ENCODE results near the gene NCCRP1. TPM values are rescaled to one million over a fixed set of nuclear protein-coding genes. Genes with fewer than 3 reads are reported as not detected.

Gene NCCRP1
- total and polyA plus RNA-seq, 4 donors, result 0.38 TPM; not detected in 3

GRCh38 chr19:39177110-39177699, 19.6 kb upstream of the NCCRP1 start:
- H3K4me3 ChIP-seq (ENCODE audit: low read length in 2 of 2), result no peak overlapping the region
- no peak overlapping the region for H3K27ac ChIP-seq (ENCODE audit: low read depth in 1 of 2, low read length in 2 of 2)
- H3K36me3 ChIP-seq (ENCODE audit: control insufficient read depth in 1 of 2, insufficient read depth in 2 of 2, low read length in 1 of 2), result no peaks in the 10 kb centered on the region
- DNase-seq (no peak), ATAC-seq (ENCODE audit: low FRiP score) (no peak)
- no peaks in the 10 kb centered on the region for H3K9me3 ChIP-seq (ENCODE audit: control insufficient read depth, low read length)
- H3K27me3 ChIP-seq (ENCODE audit: control insufficient read depth in 1 of 2, insufficient read depth in 2 of 2, low read length in 1 of 2), result no peaks in the 10 kb centered on the region
- intact Hi-C loops (cut with DNase I), result no loop called here
- WGBS, 2 donors, result 79 to 82% methylated on average over 10 of the region's 10 CpGs
- H3K4me1 ChIP-seq (ENCODE audit: control insufficient read depth in 1 of 2, insufficient read depth in 2 of 2, low read length in 2 of 2), result no peaks in the 10 kb centered on the region

DNA sequence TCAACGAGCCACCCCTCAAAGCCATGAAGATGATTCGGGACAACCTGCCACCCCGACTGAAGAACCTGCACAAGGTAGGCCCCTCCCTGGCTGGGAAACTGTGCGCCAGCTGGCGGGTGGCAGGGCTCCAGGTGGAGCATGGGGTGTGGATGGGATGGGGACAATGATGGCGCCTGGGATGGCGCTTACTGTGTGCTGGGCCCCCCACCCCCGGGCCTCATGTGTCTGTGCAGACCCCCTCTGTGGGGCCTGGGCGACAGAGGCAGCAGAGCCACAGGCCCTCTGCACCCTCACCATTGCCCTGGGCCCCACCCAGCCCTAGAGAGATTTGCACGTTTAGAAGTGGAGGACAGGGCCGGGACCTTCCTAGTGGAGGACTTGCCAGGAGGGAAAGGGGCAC, 19.0 kb upstream of the NCCRP1 start:
- Histone ChIP-seq H3K4me3 (ENCODE audit: low read length in 2 of 2) (no peak overlapping the region), H3K4me1 (ENCODE audit: control insufficient read depth in 1 of 2, insufficient read depth in 2 of 2, low read length in 2 of 2) (no peaks in the 10 kb centered on the region), H3K27me3 (ENCODE audit: control insufficient read depth in 1 of 2, insufficient read depth in 2 of 2, low read length in 1 of 2) (no peaks in the 10 kb centered on the region), H3K36me3 (ENCODE audit: control insufficient read depth in 1 of 2, insufficient read depth in 2 of 2, low read length in 1 of 2) (no peaks in the 10 kb centered on the region), H3K9me3 (ENCODE audit: control insufficient read depth, low read length) (no peaks in the 10 kb centered on the region), H3K27ac (ENCODE audit: low read depth in 1 of 2, low read length in 2 of 2) (no peak overlapping the region)
- ATAC-seq (ENCODE audit: low FRiP score) (no peak), DNase-seq (no peak)
- 90 to 92% methylated on average over 11 of the region's 11 CpGs for WGBS, 2 donors
- intact Hi-C loops (cut with DNase I), result no loop called here

- DNase-seq (no peak), ATAC-seq (ENCODE audit: low FRiP score) (no peak)
- no peaks in the 10 kb centered on the region for H3K4me1 ChIP-seq (ENCODE audit: control insufficient read depth in 1 of 2, insufficient read depth in 2 of 2, low read length in 2 of 2)
- no peaks in the 10 kb centered on the region for H3K27me3 ChIP-seq (ENCODE audit: control insufficient read depth in 1 of 2, insufficient read depth in 2 of 2, low read length in 1 of 2)
- WGBS, 2 donors, result 89 to 91% methylated on average over 30 of the region's 30 CpGs
- no peaks in the 10 kb centered on the region for H3K9me3 ChIP-seq (ENCODE audit: control insufficient read depth, low read length)
- no peak overlapping the region for H3K4me3 ChIP-seq (ENCODE audit: low read length in 2 of 2)
- intact Hi-C loops (cut with DNase I), result no loop called here
- no peaks in the 10 kb centered on the region for H3K36me3 ChIP-seq (ENCODE audit: control insufficient read depth in 1 of 2, insufficient read depth in 2 of 2, low read length in 1 of 2)
- H3K27ac ChIP-seq (ENCODE audit: low read depth in 1 of 2, low read length in 2 of 2), result no peak overlapping the region
These were observed 18.3 kb upstream of the NCCRP1 start for GRCh38 chr19:39178296-39179006.

- Histone ChIP-seq H3K27me3 (ENCODE audit: control insufficient read depth in 1 of 2, insufficient read depth in 2 of 2, low read length in 1 of 2) (no peaks in the 10 kb centered on the region), H3K36me3 (ENCODE audit: control insufficient read depth in 1 of 2, insufficient read depth in 2 of 2, low read length in 1 of 2) (no peaks in the 10 kb centered on the region), H3K4me3 (ENCODE audit: low read length in 2 of 2) (no peak overlapping the region), H3K4me1 (ENCODE audit: control insufficient read depth in 1 of 2, insufficient read depth in 2 of 2, low read length in 2 of 2) (no peaks in the 10 kb centered on the region), H3K27ac (ENCODE audit: low read depth in 1 of 2, low read length in 2 of 2) (no peak overlapping the region), H3K9me3 (ENCODE audit: control insufficient read depth, low read length) (no peaks in the 10 kb centered on the region)
- ATAC-seq (ENCODE audit: low FRiP score) (no peak), DNase-seq (no peak)
- WGBS, 2 donors, result 85 to 86% methylated on average over 10 of the region's 10 CpGs
- intact Hi-C loops (cut with DNase I), result no loop called here
These were observed 17.0 kb upstream of the NCCRP1 start for GRCh38 chr19:39179754-39180153.

DNA sequence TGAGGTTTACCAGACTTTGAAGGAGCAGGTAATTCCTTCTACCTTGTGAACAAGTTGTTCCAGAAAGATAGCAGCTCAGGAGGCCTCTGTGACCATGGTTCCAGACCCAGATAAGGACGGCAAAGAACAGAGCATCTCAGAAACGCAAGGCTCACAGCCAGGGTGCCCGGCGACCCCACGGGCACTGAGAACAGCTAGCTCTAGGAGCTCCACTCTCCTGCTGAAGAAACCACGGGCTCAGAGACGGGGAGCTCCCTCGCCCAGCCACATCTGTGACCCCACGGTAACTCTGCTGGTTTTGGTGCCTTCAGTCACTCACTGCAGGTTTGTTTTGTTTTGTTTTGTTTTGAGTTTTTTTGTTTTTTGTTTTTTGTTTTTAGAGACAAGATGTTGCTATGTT, 16.0 kb upstream of the NCCRP1 start:
- no peaks in the 10 kb centered on the region for H3K4me1 ChIP-seq (ENCODE audit: control insufficient read depth in 1 of 2, insufficient read depth in 2 of 2, low read length in 2 of 2)
- no peak overlapping the region for H3K4me3 ChIP-seq (ENCODE audit: low read length in 2 of 2)
- H3K27me3 ChIP-seq (ENCODE audit: control insufficient read depth in 1 of 2, insufficient read depth in 2 of 2, low read length in 1 of 2), result no peaks in the 10 kb centered on the region
- DNase-seq (no peak), ATAC-seq (ENCODE audit: low FRiP score) (no peak)
- intact Hi-C loops (cut with DNase I), result no loop called here
- no peaks in the 10 kb centered on the region for H3K36me3 ChIP-seq (ENCODE audit: control insufficient read depth in 1 of 2, insufficient read depth in 2 of 2, low read length in 1 of 2)
- 86 to 87% methylated on average over 9 of the region's 9 CpGs for WGBS, 2 donors
- H3K27ac ChIP-seq (ENCODE audit: low read depth in 1 of 2, low read length in 2 of 2), result no peak overlapping the region
- no peaks in the 10 kb centered on the region for H3K9me3 ChIP-seq (ENCODE audit: control insufficient read depth, low read length)

DNA sequence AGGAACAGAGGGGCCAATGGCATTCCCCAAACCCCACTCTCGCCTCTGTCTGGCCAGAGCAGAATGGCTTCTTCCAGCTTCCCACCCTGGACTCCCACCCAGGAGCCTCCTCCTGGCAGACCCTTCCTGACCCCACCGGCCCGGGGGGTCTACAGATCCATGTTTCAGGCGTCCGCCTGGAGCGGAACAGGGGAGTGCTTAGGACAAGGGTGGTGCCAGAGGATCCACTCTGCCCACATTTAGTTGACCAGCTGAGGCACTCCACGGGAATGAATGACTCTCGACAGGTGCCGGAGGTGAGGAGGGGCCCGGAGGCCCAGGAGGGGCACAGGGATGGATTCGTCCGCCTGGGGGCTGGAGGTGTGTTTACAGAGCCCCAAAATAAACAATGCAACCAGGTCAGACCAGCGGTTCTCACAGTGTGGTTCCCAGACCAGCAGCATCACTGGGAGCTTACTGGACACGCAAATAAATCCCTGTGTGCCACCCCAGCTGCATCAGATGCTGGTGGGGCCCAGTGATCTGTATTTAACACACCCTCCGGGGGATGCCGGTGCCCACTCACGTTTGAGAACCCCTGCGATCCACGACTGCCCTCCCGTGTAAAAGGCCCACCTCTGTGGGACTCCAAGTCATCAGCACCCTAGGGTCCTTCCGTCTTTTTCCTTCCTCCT, 15.1 kb upstream of the NCCRP1 start:
- no peaks in the 10 kb centered on the region for H3K36me3 ChIP-seq (ENCODE audit: control insufficient read depth in 1 of 2, insufficient read depth in 2 of 2, low read length in 1 of 2)
- no peaks in the 10 kb centered on the region for H3K27me3 ChIP-seq (ENCODE audit: control insufficient read depth in 1 of 2, insufficient read depth in 2 of 2, low read length in 1 of 2)
- intact Hi-C loops (cut with DNase I), result no loop called here
- no peak overlapping the region for H3K27ac ChIP-seq (ENCODE audit: low read depth in 1 of 2, low read length in 2 of 2)
- H3K4me1 ChIP-seq (ENCODE audit: control insufficient read depth in 1 of 2, insufficient read depth in 2 of 2, low read length in 2 of 2), result no peaks in the 10 kb centered on the region
- H3K9me3 ChIP-seq (ENCODE audit: control insufficient read depth, low read length), result no peaks in the 10 kb centered on the region
- ATAC-seq (ENCODE audit: low FRiP score) (no peak), DNase-seq (no peak)
- H3K4me3 ChIP-seq (ENCODE audit: low read length in 2 of 2), result no peak overlapping the region
- 81 to 83% methylated on average over 21 of the region's 21 CpGs for WGBS, 2 donors

DNA sequence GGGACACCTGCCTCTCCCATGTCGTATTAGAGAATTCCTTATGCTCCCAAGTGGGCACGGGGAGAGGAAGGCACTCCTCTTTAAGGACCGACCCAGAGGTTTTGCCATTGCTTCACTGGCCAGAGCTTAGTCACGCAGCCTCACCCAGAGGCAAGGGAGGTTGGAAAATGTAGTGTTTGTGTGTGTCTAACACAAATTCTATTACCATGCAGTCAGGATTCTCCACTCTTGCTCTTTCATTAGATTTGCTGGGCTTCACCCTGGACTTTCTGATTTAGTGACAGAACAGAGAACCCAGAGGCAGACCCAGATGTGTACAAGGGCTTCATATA, 14.6 kb upstream of the NCCRP1 start:
- no peak overlapping the region for H3K27ac ChIP-seq (ENCODE audit: low read depth in 1 of 2, low read length in 2 of 2)
- no peaks in the 10 kb centered on the region for H3K9me3 ChIP-seq (ENCODE audit: control insufficient read depth, low read length)
- no peaks in the 10 kb centered on the region for H3K36me3 ChIP-seq (ENCODE audit: control insufficient read depth in 1 of 2, insufficient read depth in 2 of 2, low read length in 1 of 2)
- no peaks in the 10 kb centered on the region for H3K4me1 ChIP-seq (ENCODE audit: control insufficient read depth in 1 of 2, insufficient read depth in 2 of 2, low read length in 2 of 2)
- no peaks in the 10 kb centered on the region for H3K27me3 ChIP-seq (ENCODE audit: control insufficient read depth in 1 of 2, insufficient read depth in 2 of 2, low read length in 1 of 2)
- DNase-seq (no peak), ATAC-seq (ENCODE audit: low FRiP score) (no peak)
- intact Hi-C loops (cut with DNase I), result no loop called here
- WGBS, 2 donors, result 63 to 79% methylated on average over 4 of the region's 4 CpGs
- H3K4me3 ChIP-seq (ENCODE audit: low read length in 2 of 2), result no peak overlapping the region

DNA sequence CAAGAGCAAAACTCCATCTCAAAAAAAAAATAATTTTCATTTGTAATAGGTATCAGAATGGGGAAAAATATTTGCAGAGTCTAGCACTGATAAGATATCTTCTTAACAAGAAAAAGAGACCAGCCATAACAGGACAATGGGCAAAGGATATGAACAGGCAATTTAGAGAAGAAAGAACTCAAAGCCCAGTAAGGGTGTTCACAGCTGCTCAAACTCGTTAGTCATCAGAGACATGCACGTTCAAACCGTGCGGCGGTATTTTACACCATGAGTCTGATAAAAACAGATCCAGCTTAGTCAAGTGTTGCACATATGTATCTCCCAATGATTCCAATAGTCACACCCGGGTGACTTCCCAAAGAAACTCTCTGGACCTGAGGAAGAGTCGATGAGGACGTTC, 13.7 kb upstream of the NCCRP1 start:
- WGBS, 2 donors, result 87 to 89% methylated on average over 8 of the region's 8 CpGs
- Histone ChIP-seq H3K4me3 (ENCODE audit: low read length in 2 of 2) (no peak overlapping the region), H3K27ac (ENCODE audit: low read depth in 1 of 2, low read length in 2 of 2) (no peak overlapping the region), H3K27me3 (ENCODE audit: control insufficient read depth in 1 of 2, insufficient read depth in 2 of 2, low read length in 1 of 2) (no peaks in the 10 kb centered on the region), H3K4me1 (ENCODE audit: control insufficient read depth in 1 of 2, insufficient read depth in 2 of 2, low read length in 2 of 2) (no peaks in the 10 kb centered on the region), H3K36me3 (ENCODE audit: control insufficient read depth in 1 of 2, insufficient read depth in 2 of 2, low read length in 1 of 2) (no peaks in the 10 kb centered on the region), H3K9me3 (ENCODE audit: control insufficient read depth, low read length) (no peaks in the 10 kb centered on the region)
- no peak for DNase-seq
- intact Hi-C loops (cut with DNase I), result no loop called here
- ATAC-seq (ENCODE audit: low FRiP score), result no peak

DNA sequence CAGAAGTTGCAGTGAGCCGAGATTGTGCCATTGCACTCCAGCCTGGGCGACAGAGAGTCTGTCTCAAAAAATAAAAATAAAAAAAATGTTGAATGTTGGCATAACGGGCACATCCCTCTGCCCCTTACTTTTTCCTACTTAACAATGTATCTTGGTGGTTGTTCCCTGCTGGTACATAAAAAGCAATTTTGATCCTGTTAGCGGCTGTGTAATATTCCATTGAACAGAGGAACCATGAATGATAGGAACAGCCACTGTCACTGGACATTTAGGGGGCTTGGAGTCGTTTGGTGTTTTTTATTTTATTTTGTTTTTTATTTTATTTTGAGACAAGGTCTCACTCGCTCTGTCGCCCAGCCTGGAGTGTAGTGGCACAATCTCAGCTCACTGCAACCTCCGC, 10.4 kb upstream of the NCCRP1 start:
- H3K9me3 ChIP-seq (ENCODE audit: control insufficient read depth, low read length), result no peaks in the 10 kb centered on the region
- H3K4me3 ChIP-seq (ENCODE audit: low read length in 2 of 2), result no peak overlapping the region
- no peak overlapping the region for H3K27ac ChIP-seq (ENCODE audit: low read depth in 1 of 2, low read length in 2 of 2)
- no peak for DNase-seq
- H3K4me1 ChIP-seq (ENCODE audit: control insufficient read depth in 1 of 2, insufficient read depth in 2 of 2, low read length in 2 of 2), result no peaks in the 10 kb centered on the region
- no peaks in the 10 kb centered on the region for H3K27me3 ChIP-seq (ENCODE audit: control insufficient read depth in 1 of 2, insufficient read depth in 2 of 2, low read length in 1 of 2)
- H3K36me3 ChIP-seq (ENCODE audit: control insufficient read depth in 1 of 2, insufficient read depth in 2 of 2, low read length in 1 of 2), result no peaks in the 10 kb centered on the region
- intact Hi-C loops (cut with DNase I), result loop anchor here in 1 of 2 donors (5.0 kb wide), 1 partner anchor 64 kb away; no protein-coding TSS in a partner anchor
- 87 to 94% methylated on average over 8 of the region's 8 CpGs for WGBS, 2 donors
- no peak for ATAC-seq (ENCODE audit: low FRiP score)

All from aorta (tissue), 5 donors.